CD4-positive, alpha-beta T cell (primary cell): ENCODE measurements around the gene SEC24B. TPM values are rescaled to one million over a fixed set of nuclear protein-coding genes. Genes with fewer than 3 reads are reported as not detected.

Experiments used
- ATAC-seq: fragments of 200-7000 bp; cut with Tn5 transposase; one replicate; pipeline ENCODE4 v1.10.0; 2022; ENCODE audit warnings: mild to moderate bottlenecking; ENCODE audit not compliant: poor library complexity
- CTCF ChIA-PET: fragments of 350-600 bp; sonication (Branson Sonifier 250); formaldehyde crosslinking; loops from one replicate; lab custom pipeline; 2021; ENCODE audit warnings: antibody characterized with exemption, inconsistent platforms; lab: Charles Lee
- POLR2A ChIA-PET: fragments of 350-600 bp; sonication (Branson Sonifier 250); formaldehyde crosslinking; loops from one replicate; lab custom pipeline; 2021; ENCODE audit warnings: antibody characterized with exemption, inconsistent platforms; lab: Charles Lee
- DNase-seq, 14 experiments: peaks; one replicate each; pipeline ENCODE4 v3.0.0-alpha.2; 2013 to 2020; ENCODE audit warnings: mixed read lengths in 2 of 14
- H3K27ac ChIP-seq, 2 donors: one replicate each; pipeline versions ENCODE4 v1.5.1 to v1.7.0; 2013; ENCODE audit warnings: low read length in 2 of 2, low read depth in 1 of 2, mild to moderate bottlenecking in 1 of 2
- H3K27me3 ChIP-seq, 2 experiments: 1 replicate in 1 of 2; 2 replicates in 1 of 2; pipeline versions ENCODE4 v1.6.1 to v1.7.0; 2013; ENCODE audit warnings: low read length in 2 of 2, control low read depth in 1 of 2, mild to moderate bottlenecking in 1 of 2, moderate library complexity in 1 of 2; ENCODE audit not compliant: insufficient read depth in 2 of 2, control insufficient read depth in 1 of 2
- H3K36me3 ChIP-seq: one replicate; pipeline ENCODE4 v1.6.1; 2013; ENCODE audit warnings: low read length, control low read depth; ENCODE audit not compliant: insufficient read depth
- H3K4me1 ChIP-seq: one replicate; pipeline ENCODE4 v1.6.1; 2013; ENCODE audit warnings: low read length, control low read depth; ENCODE audit not compliant: insufficient read depth
- H3K4me3 ChIP-seq: one replicate; pipeline ENCODE4 v1.5.1; 2013; ENCODE audit warnings: mild to moderate bottlenecking, low read length, moderate library complexity
- H3K9me3 ChIP-seq, 2 experiments: 1 replicate in 1 of 2; 2 replicates in 1 of 2; pipeline versions ENCODE4 v1.6.1 to v1.7.0; 2013; ENCODE audit warnings: low read length in 2 of 2, mild to moderate bottlenecking in 2 of 2, control low read depth in 1 of 2, moderate library complexity in 1 of 2; ENCODE audit not compliant: control insufficient read depth in 1 of 2, insufficient read depth in 1 of 2
- H3K27ac Mint-ChIP-seq: one replicate; pipeline ENCODE4 v1.8.0; 2020; ENCODE audit warnings: mixed read lengths
- H3K27me3 Mint-ChIP-seq: one replicate; pipeline ENCODE4 v1.8.0; 2021; ENCODE audit warnings: mixed read lengths
- H3K36me3 Mint-ChIP-seq: one replicate; pipeline ENCODE4 v1.8.0; 2021; ENCODE audit warnings: low read depth, mixed read lengths
- H3K4me1 Mint-ChIP-seq: one replicate; pipeline ENCODE4 v1.8.0; 2021; ENCODE audit warnings: low read depth, mixed read lengths
- H3K4me3 Mint-ChIP-seq: one replicate; pipeline ENCODE4 v1.8.0; 2020; ENCODE audit warnings: mild to moderate bottlenecking, mixed read lengths
- H3K9me3 Mint-ChIP-seq: one replicate; pipeline ENCODE4 v1.8.0; 2020; ENCODE audit warnings: mixed read lengths
- intact Hi-C, 2 experiments: fragments of 100-400 bp; cut with DNase I in 1 of 2; cut with micrococcal nuclease in 1 of 2; formaldehyde crosslinking; loops; one replicate each; pipeline versions ENCODE4 v1.15.1 to v1.9.0; 2023 to 2025; cut with DNase I, micrococcal nuclease
- total RNA-seq, 174 experiments: library from RNA in 2 of 174; stranded (reverse) in 2 of 174; gene quantifications; one replicate each; pipeline ENCODE4 v1.2.3 and lab custom pipeline; 2021 to 2026
- TF ChIP-seq, protein P1 (sequence below): fragments of 200-600 bp; IDR thresholded peaks from one replicate; pipeline ENCODE4 v1.8.0; 2022; ENCODE audit warnings: antibody characterized with exemption, mild to moderate bottlenecking

Gene SEC24B
- total RNA-seq, 2 experiments from 2014 or later, result 41.5 to 45.9 TPM

- intact Hi-C loops, result no loop called here
- CTCF ChIA-PET, result no interaction called here
- ATAC-seq (peak; percentile 29), DNase-seq (peak in 6 of 14 experiments; percentile 2 to 65 (median 38))
- Mint-ChIP-seq H3K27ac (peak overlapping the region; percentile 4), H3K4me3 (no peak overlapping the region), H3K36me3 (peaks cover 5% of the 10 kb centered on the region), H3K4me1 (peaks cover 33% of the 10 kb centered on the region), H3K9me3 (no peaks in the 10 kb centered on the region), H3K27me3 (no peaks in the 10 kb centered on the region)
- POLR2A ChIA-PET, result interaction anchor here (1.2 kb wide), 1 partner anchor 13 kb away, joined by 4 read pairs; no protein-coding TSS in a partner anchor
- H3K27me3 ChIP-seq, result no peaks in the 10 kb centered on the region
- H3K9me3 ChIP-seq, result no peaks in the 10 kb centered on the region
- H3K27ac ChIP-seq, result no peak overlapping the region
- TF ChIP-seq, protein P1, sequence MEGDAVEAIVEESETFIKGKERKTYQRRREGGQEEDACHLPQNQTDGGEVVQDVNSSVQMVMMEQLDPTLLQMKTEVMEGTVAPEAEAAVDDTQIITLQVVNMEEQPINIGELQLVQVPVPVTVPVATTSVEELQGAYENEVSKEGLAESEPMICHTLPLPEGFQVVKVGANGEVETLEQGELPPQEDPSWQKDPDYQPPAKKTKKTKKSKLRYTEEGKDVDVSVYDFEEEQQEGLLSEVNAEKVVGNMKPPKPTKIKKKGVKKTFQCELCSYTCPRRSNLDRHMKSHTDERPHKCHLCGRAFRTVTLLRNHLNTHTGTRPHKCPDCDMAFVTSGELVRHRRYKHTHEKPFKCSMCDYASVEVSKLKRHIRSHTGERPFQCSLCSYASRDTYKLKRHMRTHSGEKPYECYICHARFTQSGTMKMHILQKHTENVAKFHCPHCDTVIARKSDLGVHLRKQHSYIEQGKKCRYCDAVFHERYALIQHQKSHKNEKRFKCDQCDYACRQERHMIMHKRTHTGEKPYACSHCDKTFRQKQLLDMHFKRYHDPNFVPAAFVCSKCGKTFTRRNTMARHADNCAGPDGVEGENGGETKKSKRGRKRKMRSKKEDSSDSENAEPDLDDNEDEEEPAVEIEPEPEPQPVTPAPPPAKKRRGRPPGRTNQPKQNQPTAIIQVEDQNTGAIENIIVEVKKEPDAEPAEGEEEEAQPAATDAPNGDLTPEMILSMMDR, result no peak
- H3K36me3 ChIP-seq, result no peaks in the 10 kb centered on the region
- H3K4me1 ChIP-seq, result peaks cover 6% of the 10 kb centered on the region
- H3K4me3 ChIP-seq, result no peak overlapping the region
Observed at GRCh38 chr4:109548655-109549054, 115.0 kb downstream of the SEC24B start.

GRCh38 chr4:109552237-109552636, 118.6 kb downstream of the SEC24B start:
- ChIA-PET POLR2A (interaction anchor here (0.6 to 1.7 kb wide), 5 partner anchors 9 to 116 kb away, joined by 3 to 4 read pairs (median 3); no protein-coding TSS in a partner anchor), CTCF (no interaction called here)

GRCh38 chr4:109553130-109553529, 119.5 kb downstream of the SEC24B start:
- CTCF ChIA-PET, result no interaction called here
- Histone ChIP-seq H3K9me3 (peaks cover 0 to 12% of the 10 kb centered on the region in 2 experiments), H3K4me1 (peaks cover 7% of the 10 kb centered on the region), H3K27ac (no peak overlapping the region), H3K4me3 (no peak overlapping the region), H3K27me3 (no peaks in the 10 kb centered on the region), H3K36me3 (no peaks in the 10 kb centered on the region)
- peaks cover 19% of the 10 kb centered on the region for H3K36me3 Mint-ChIP-seq
- intact Hi-C loops, result no loop called here
- H3K4me3 Mint-ChIP-seq, result no peak overlapping the region
- H3K9me3 Mint-ChIP-seq, result no peaks in the 10 kb centered on the region
- no peak for ATAC-seq
- H3K27ac Mint-ChIP-seq, result no peak overlapping the region
- no peaks in the 10 kb centered on the region for H3K27me3 Mint-ChIP-seq
- DNase-seq, result no peak
- POLR2A ChIA-PET, result interaction anchor here (1.7 kb wide), 1 partner anchor 8 kb away, joined by 4 read pairs; no protein-coding TSS in a partner anchor
- peaks cover 40% of the 10 kb centered on the region for H3K4me1 Mint-ChIP-seq
- TF ChIP-seq, protein P1, result no peak

More at GRCh38 chr4:109552237-109552636, 118.6 kb downstream of the SEC24B start:
- no peak overlapping the region for H3K4me3 Mint-ChIP-seq
- intact Hi-C loops, result no loop called here
- DNase-seq (peak in 1 of 14 experiments; percentile 9), ATAC-seq (peak; percentile 29)
- no peaks in the 10 kb centered on the region for H3K36me3 ChIP-seq
- no peaks in the 10 kb centered on the region for H3K27me3 ChIP-seq
- no peak overlapping the region for H3K27ac Mint-ChIP-seq
- TF ChIP-seq, protein P1, result no peak
- peaks cover 45% of the 10 kb centered on the region for H3K4me1 Mint-ChIP-seq
- H3K4me1 ChIP-seq, result peaks cover 6% of the 10 kb centered on the region
- peaks cover 19% of the 10 kb centered on the region for H3K36me3 Mint-ChIP-seq
- peaks cover 0 to 5% of the 10 kb centered on the region in 2 experiments for H3K9me3 ChIP-seq
- H3K9me3 Mint-ChIP-seq, result no peaks in the 10 kb centered on the region
- H3K4me3 ChIP-seq, result no peak overlapping the region
- H3K27me3 Mint-ChIP-seq, result no peaks in the 10 kb centered on the region
- H3K27ac ChIP-seq, result no peak overlapping the region
